ENCODE measurements around the gene TMPRSS13. TPM values are rescaled to one million over a fixed set of nuclear protein-coding genes. Genes with fewer than 3 reads are reported as not detected.

Gene TMPRSS13
- total and polyA plus RNA-seq, 5 donors from 2014 or later: 0.57 to 3.4 (median 1.1) TPM

- Mint-ChIP-seq H3K4me3 (no peak overlapping the region), H3K9me3 (peaks cover 0 to 1% (median 0%) of the 10 kb centered on the region in 7 donors), H3K27ac (peak overlapping the region in 1 of 3 donors; percentile 65), H3K36me3 (no peaks in the 10 kb centered on the region), H3K27me3 (peaks cover 9% of the 10 kb centered on the region), H3K4me1 (peaks cover 0 to 6% (median 5%) of the 10 kb centered on the region in 4 donors)
- Histone ChIP-seq H3K4me1 (ENCODE audit: control insufficient read depth, insufficient read depth, low read length, poor library complexity, severe bottlenecking) (no peaks in the 10 kb centered on the region), H3K27ac (ENCODE audit: insufficient read depth, low read length, poor library complexity, severe bottlenecking) (no peak overlapping the region), H3K4me3 (ENCODE audit: low read depth, low read length) (no peak overlapping the region), H3K36me3 (ENCODE audit: control insufficient read depth, insufficient read depth, low read length) (no peaks in the 10 kb centered on the region), H3K9me3 (ENCODE audit: control insufficient read depth in 2 of 2, low read length in 2 of 2) (no peaks in the 10 kb centered on the region), H3K27me3 (ENCODE audit: control insufficient read depth, insufficient read depth, low read length) (no peaks in the 10 kb centered on the region)
- DNase-seq: no peak
- no peak for ATAC-seq (ENCODE audit: low read depth in 2 of 2)
These were observed 27.0 kb downstream of the TMPRSS13 start for GRCh38 chr11:117902001-117902845.

GRCh38 chr11:117901601-117902000, 27.6 kb downstream of the TMPRSS13 start:
- H3K4me1 ChIP-seq (ENCODE audit: control insufficient read depth, insufficient read depth, low read length, poor library complexity, severe bottlenecking): no peaks in the 10 kb centered on the region
- Mint-ChIP-seq H3K36me3 (no peaks in the 10 kb centered on the region), H3K27ac (no peak overlapping the region), H3K9me3 (peaks cover 0 to 1% (median 0%) of the 10 kb centered on the region in 7 donors), H3K4me1 (peaks cover 0 to 6% (median 4%) of the 10 kb centered on the region in 4 donors), H3K27me3 (peaks cover 9% of the 10 kb centered on the region), H3K4me3 (no peak overlapping the region)
- H3K9me3 ChIP-seq (ENCODE audit: control insufficient read depth in 2 of 2, low read length in 2 of 2): no peaks in the 10 kb centered on the region
- H3K36me3 ChIP-seq (ENCODE audit: control insufficient read depth, insufficient read depth, low read length): no peaks in the 10 kb centered on the region
- peaks cover 2% of the 10 kb centered on the region for H3K27me3 ChIP-seq (ENCODE audit: control insufficient read depth, insufficient read depth, low read length)
- H3K4me3 ChIP-seq (ENCODE audit: low read depth, low read length): no peak overlapping the region
- no peak for DNase-seq
- H3K27ac ChIP-seq (ENCODE audit: insufficient read depth, low read length, poor library complexity, severe bottlenecking): no peak overlapping the region
- no peak for ATAC-seq (ENCODE audit: low read depth in 2 of 2)

DNA sequence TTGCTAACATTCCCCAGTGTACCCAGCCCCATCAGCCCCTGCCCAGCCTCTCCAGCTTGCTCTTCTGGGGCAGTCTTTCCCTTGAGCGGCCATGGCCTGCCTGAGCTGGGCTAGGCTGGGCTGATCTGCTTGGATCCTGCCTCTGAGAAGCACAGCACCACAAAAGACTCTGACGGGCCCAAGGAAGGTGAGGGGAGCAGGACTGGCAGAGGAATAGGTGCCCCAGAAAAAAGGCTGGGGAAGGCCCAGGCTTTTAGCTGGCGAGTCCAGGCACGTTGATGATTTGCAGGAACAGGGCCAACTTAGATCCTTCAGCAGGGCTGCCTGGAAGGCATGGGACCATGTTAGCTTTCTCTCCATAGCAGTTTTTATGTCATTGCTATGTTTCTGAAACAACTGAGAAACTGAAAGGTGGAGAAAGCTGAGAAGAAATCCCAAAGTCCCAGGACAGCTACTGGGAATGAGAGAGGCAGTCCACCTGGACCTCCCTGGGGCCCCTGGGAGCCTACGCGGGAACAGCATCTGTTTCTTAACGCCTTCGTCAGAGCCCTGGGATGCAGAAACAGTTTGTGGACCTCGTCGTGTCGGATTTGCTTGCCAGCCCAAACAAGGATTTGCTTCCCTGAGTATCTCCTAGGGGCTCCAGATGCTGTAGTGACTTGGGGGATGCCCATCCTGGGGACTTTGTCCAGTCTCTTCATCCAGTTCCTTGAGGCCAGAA, 28.3 kb downstream of the TMPRSS13 start:
- H3K27ac Mint-ChIP-seq: peak overlapping the region in 1 of 3 donors; percentile 47
- Histone ChIP-seq H3K4me3 (ENCODE audit: low read depth, low read length) (no peak overlapping the region), H3K36me3 (ENCODE audit: control insufficient read depth, insufficient read depth, low read length) (no peaks in the 10 kb centered on the region), H3K9me3 (ENCODE audit: control insufficient read depth in 2 of 2, low read length in 2 of 2) (no peaks in the 10 kb centered on the region), H3K27ac (ENCODE audit: insufficient read depth, low read length, poor library complexity, severe bottlenecking) (no peak overlapping the region), H3K27me3 (ENCODE audit: control insufficient read depth, insufficient read depth, low read length) (peaks cover 4% of the 10 kb centered on the region), H3K4me1 (ENCODE audit: control insufficient read depth, insufficient read depth, low read length, poor library complexity, severe bottlenecking) (no peaks in the 10 kb centered on the region)
- H3K9me3 Mint-ChIP-seq: peaks cover 0 to 1% (median 0%) of the 10 kb centered on the region in 7 donors
- peaks cover 16% of the 10 kb centered on the region for H3K27me3 Mint-ChIP-seq
- H3K4me1 Mint-ChIP-seq: peaks cover 0 to 6% (median 2%) of the 10 kb centered on the region in 4 donors
- no peaks in the 10 kb centered on the region for H3K36me3 Mint-ChIP-seq
- H3K4me3 Mint-ChIP-seq: no peak overlapping the region
- ATAC-seq (ENCODE audit: low read depth in 2 of 2) (no peak), DNase-seq (no peak)

GRCh38 chr11:117900121-117900648, 29.0 kb downstream of the TMPRSS13 start:
- peaks cover 5% of the 10 kb centered on the region for H3K27me3 ChIP-seq (ENCODE audit: control insufficient read depth, insufficient read depth, low read length)
- Mint-ChIP-seq H3K27me3 (peaks cover 18% of the 10 kb centered on the region), H3K4me1 (peaks cover 0 to 6% (median 2%) of the 10 kb centered on the region in 4 donors), H3K9me3 (peaks cover 0 to 1% (median 0%) of the 10 kb centered on the region in 7 donors), H3K4me3 (no peak overlapping the region), H3K36me3 (no peaks in the 10 kb centered on the region), H3K27ac (peak overlapping the region in 2 of 3 donors; percentile 20 to 47)
- no peaks in the 10 kb centered on the region for H3K4me1 ChIP-seq (ENCODE audit: control insufficient read depth, insufficient read depth, low read length, poor library complexity, severe bottlenecking)
- no peak for ATAC-seq (ENCODE audit: low read depth in 2 of 2)
- DNase-seq: no peak
- no peak overlapping the region for H3K4me3 ChIP-seq (ENCODE audit: low read depth, low read length)
- H3K9me3 ChIP-seq (ENCODE audit: control insufficient read depth in 2 of 2, low read length in 2 of 2): no peaks in the 10 kb centered on the region
- H3K27ac ChIP-seq (ENCODE audit: insufficient read depth, low read length, poor library complexity, severe bottlenecking): no peak overlapping the region
- H3K36me3 ChIP-seq (ENCODE audit: control insufficient read depth, insufficient read depth, low read length): no peaks in the 10 kb centered on the region

- no peak overlapping the region for H3K27ac Mint-ChIP-seq
- H3K27ac ChIP-seq (ENCODE audit: insufficient read depth, low read length, poor library complexity, severe bottlenecking): no peak overlapping the region
- ATAC-seq (ENCODE audit: low read depth in 2 of 2) (no peak), DNase-seq (no peak)
- H3K4me3 Mint-ChIP-seq: no peak overlapping the region
- peaks cover 0 to 6% (median under 1%) of the 10 kb centered on the region in 7 donors for H3K9me3 Mint-ChIP-seq
- H3K36me3 ChIP-seq (ENCODE audit: control insufficient read depth, insufficient read depth, low read length): no peaks in the 10 kb centered on the region
- H3K36me3 Mint-ChIP-seq: no peaks in the 10 kb centered on the region
- H3K27me3 Mint-ChIP-seq: peaks cover 33% of the 10 kb centered on the region
- H3K9me3 ChIP-seq (ENCODE audit: control insufficient read depth in 2 of 2, low read length in 2 of 2): no peaks in the 10 kb centered on the region
- no peak overlapping the region for H3K4me3 ChIP-seq (ENCODE audit: low read depth, low read length)
- peaks cover 5% of the 10 kb centered on the region for H3K27me3 ChIP-seq (ENCODE audit: control insufficient read depth, insufficient read depth, low read length)
- H3K4me1 Mint-ChIP-seq: peaks cover 0 to 6% (median 2%) of the 10 kb centered on the region in 4 donors
- H3K4me1 ChIP-seq (ENCODE audit: control insufficient read depth, insufficient read depth, low read length, poor library complexity, severe bottlenecking): no peaks in the 10 kb centered on the region
These were observed 31.1 kb downstream of the TMPRSS13 start for GRCh38 chr11:117898059-117898458.

DNA sequence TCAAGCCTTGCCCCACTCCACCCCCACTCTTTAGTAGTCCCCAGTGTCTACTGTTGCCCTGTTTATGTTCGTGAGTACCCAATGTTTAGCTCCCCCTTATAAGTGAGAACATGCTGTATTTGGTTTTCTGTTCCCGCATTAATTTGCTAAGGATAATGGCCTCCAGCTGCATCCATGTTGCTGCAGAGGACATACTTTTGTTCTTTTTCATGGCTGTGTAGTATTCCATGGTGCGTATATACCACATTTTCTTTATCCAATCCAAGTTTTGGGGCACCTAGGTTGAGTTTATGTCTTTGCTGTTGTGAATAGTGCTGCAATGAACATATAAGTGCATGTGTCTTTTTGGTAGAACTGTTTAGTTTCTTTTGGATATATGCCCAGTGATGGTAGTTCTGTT, 36.6 kb downstream of the TMPRSS13 start:
- no peak overlapping the region for H3K27ac ChIP-seq (ENCODE audit: insufficient read depth, low read length, poor library complexity, severe bottlenecking)
- DNase-seq (no peak), ATAC-seq (ENCODE audit: low read depth in 2 of 2) (no peak)
- Mint-ChIP-seq H3K36me3 (no peaks in the 10 kb centered on the region), H3K4me1 (peaks cover 0 to 5% (median 0%) of the 10 kb centered on the region in 4 donors), H3K4me3 (no peak overlapping the region), H3K27me3 (peaks cover 49% of the 10 kb centered on the region), H3K9me3 (peaks cover 0 to 14% (median 7%) of the 10 kb centered on the region in 7 donors), H3K27ac (no peak overlapping the region)
- no peaks in the 10 kb centered on the region for H3K36me3 ChIP-seq (ENCODE audit: control insufficient read depth, insufficient read depth, low read length)
- H3K9me3 ChIP-seq (ENCODE audit: control insufficient read depth in 2 of 2, low read length in 2 of 2): no peaks in the 10 kb centered on the region
- H3K27me3 ChIP-seq (ENCODE audit: control insufficient read depth, insufficient read depth, low read length): peaks cover 5% of the 10 kb centered on the region
- no peaks in the 10 kb centered on the region for H3K4me1 ChIP-seq (ENCODE audit: control insufficient read depth, insufficient read depth, low read length, poor library complexity, severe bottlenecking)
- no peak overlapping the region for H3K4me3 ChIP-seq (ENCODE audit: low read depth, low read length)

DNA sequence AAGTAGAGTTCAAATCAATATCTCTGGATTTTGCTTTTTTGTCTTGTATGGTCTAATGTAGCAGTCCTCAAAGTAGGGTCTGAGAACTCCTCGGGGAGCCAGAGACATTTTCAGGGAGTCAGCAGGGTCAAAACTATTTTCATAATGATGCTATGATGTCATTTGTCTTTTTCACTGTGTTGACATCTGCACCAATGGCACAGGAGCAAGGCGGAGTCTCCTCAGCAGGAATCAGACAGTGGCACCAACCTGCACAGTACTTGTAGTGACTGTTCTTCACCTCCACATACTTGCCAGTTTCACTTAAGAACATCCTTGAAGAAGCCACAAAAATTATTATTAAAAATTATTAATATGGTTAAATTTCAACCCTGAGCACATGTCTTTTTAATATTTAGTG, 37.8 kb downstream of the TMPRSS13 start:
- no peaks in the 10 kb centered on the region for H3K36me3 ChIP-seq (ENCODE audit: control insufficient read depth, insufficient read depth, low read length)
- Mint-ChIP-seq H3K4me1 (peaks cover 0 to 5% (median 0%) of the 10 kb centered on the region in 4 donors), H3K9me3 (peaks cover 0 to 14% (median 7%) of the 10 kb centered on the region in 7 donors), H3K36me3 (no peaks in the 10 kb centered on the region), H3K4me3 (no peak overlapping the region), H3K27me3 (peaks cover 49% of the 10 kb centered on the region), H3K27ac (no peak overlapping the region)
- DNase-seq (no peak), ATAC-seq (ENCODE audit: low read depth in 2 of 2) (no peak)
- no peak overlapping the region for H3K4me3 ChIP-seq (ENCODE audit: low read depth, low read length)
- no peaks in the 10 kb centered on the region for H3K9me3 ChIP-seq (ENCODE audit: control insufficient read depth in 2 of 2, low read length in 2 of 2)
- peaks cover 3% of the 10 kb centered on the region for H3K27me3 ChIP-seq (ENCODE audit: control insufficient read depth, insufficient read depth, low read length)
- no peak overlapping the region for H3K27ac ChIP-seq (ENCODE audit: insufficient read depth, low read length, poor library complexity, severe bottlenecking)
- H3K4me1 ChIP-seq (ENCODE audit: control insufficient read depth, insufficient read depth, low read length, poor library complexity, severe bottlenecking): no peaks in the 10 kb centered on the region

All from CD4-positive, CD25-positive, alpha-beta regulatory T cell (primary cell).